SK-N-SH treated with all-trans-retinoic acid at 6 μM for 48 hours (cell line): ENCODE data around the gene ROBO1.

ENCODE experiments used
- ARNTL ChIP-seq: fragments of 450-650 bp; formaldehyde crosslinking; IDR thresholded peaks from 2 replicates; pipeline ENCODE4 v1.5.0; 2020; ENCODE audit warnings: low read depth, mild to moderate bottlenecking, moderate library complexity, borderline replicate concordance
- CSDC2 ChIP-seq: fragments of 250-450 bp; sonication (Bioruptor Pico); IDR thresholded peaks from 2 replicates; pipeline ENCODE4 v1.5.0; 2020; ENCODE audit warnings: mild to moderate bottlenecking, moderate library complexity
- ZFP3 ChIP-seq: fragments of 250-450 bp; sonication (Bioruptor Pico); IDR thresholded peaks from 2 replicates; pipeline ENCODE4 v1.5.0; 2020; ENCODE audit warnings: mild to moderate bottlenecking, moderate library complexity
- ZFP30 ChIP-seq: fragments of 450-650 bp; formaldehyde crosslinking; IDR thresholded peaks from 2 replicates; pipeline ENCODE4 v1.5.0; 2022; ENCODE audit warnings: mild to moderate bottlenecking, moderate library complexity
- ZNF565 ChIP-seq: fragments of 450-650 bp; formaldehyde crosslinking; conservative IDR thresholded peaks from 2 replicates; pipeline ENCODE4 v1.5.0; 2020; ENCODE audit warnings: low read depth, mild to moderate bottlenecking, moderate library complexity
- ZNF70 ChIP-seq: fragments of 450-650 bp; formaldehyde crosslinking; IDR thresholded peaks from 2 replicates; pipeline ENCODE4 v1.5.0; 2020; ENCODE audit warnings: mild to moderate bottlenecking, moderate library complexity
- ZNF8 ChIP-seq: fragments of 450-650 bp; formaldehyde crosslinking; IDR thresholded peaks from 2 replicates; pipeline ENCODE4 v1.5.0; 2020; ENCODE audit warnings: mild to moderate bottlenecking, moderate library complexity
- TF ChIP-seq, protein P1 (sequence below): fragments of 250-450 bp; sonication (Bioruptor Pico); IDR thresholded peaks from 2 replicates; pipeline ENCODE4 v1.5.0; 2020; ENCODE audit warnings: mild to moderate bottlenecking, moderate library complexity
- TF ChIP-seq, protein P2 (sequence below): fragments of 250-450 bp; sonication (Bioruptor Pico); IDR thresholded peaks from 2 replicates; pipeline ENCODE4 v1.5.1; 2020; ENCODE audit warnings: low read depth, mild to moderate bottlenecking, moderate library complexity
- TF ChIP-seq, protein P3 (sequence below): fragments of 250-450 bp; sonication (Bioruptor Pico); IDR thresholded peaks from 2 replicates; pipeline ENCODE4 v1.5.1; 2021; ENCODE audit warnings: mild to moderate bottlenecking, moderate library complexity

DNA sequence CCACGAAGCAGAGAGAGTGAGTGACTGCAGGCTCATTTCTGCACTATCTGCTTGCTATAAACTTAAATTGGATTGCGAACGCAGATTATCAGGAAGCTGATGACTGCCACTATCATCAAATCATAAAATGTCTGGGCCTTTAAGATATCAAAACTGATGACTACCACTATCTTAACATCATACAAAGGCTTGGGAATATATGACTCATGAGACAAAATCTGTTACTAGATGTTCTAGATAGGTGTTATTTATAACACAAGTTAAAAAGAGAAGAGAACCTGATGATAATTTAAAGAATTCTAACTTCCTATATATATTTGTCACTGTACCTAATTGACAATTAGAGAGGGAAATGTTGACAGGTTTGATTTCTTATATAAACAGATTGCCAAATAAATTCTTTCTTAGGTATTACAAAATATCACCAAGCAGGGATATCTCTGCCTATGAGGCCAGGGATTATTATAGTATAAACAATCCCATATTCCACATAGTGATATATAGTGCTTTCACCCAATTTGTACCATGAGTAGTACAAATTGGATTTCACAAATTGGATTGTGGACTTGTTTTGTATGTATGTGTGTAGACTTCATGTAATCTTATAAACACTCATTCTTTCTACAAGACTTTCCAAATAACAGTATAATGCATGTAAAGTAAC is 1157.2 kb downstream of the ROBO1 start:
- no peak for TF ChIP-seq ZNF70 (CRISPR knock-in tag)
- TF ChIP-seq ZNF8 (CRISPR knock-in tag) = no peak
- no peak for TF ChIP-seq ZFP30 (CRISPR knock-in tag)
- TF ChIP-seq ARNTL (CRISPR knock-in tag) = no peak
- TF ChIP-seq, protein P1, sequence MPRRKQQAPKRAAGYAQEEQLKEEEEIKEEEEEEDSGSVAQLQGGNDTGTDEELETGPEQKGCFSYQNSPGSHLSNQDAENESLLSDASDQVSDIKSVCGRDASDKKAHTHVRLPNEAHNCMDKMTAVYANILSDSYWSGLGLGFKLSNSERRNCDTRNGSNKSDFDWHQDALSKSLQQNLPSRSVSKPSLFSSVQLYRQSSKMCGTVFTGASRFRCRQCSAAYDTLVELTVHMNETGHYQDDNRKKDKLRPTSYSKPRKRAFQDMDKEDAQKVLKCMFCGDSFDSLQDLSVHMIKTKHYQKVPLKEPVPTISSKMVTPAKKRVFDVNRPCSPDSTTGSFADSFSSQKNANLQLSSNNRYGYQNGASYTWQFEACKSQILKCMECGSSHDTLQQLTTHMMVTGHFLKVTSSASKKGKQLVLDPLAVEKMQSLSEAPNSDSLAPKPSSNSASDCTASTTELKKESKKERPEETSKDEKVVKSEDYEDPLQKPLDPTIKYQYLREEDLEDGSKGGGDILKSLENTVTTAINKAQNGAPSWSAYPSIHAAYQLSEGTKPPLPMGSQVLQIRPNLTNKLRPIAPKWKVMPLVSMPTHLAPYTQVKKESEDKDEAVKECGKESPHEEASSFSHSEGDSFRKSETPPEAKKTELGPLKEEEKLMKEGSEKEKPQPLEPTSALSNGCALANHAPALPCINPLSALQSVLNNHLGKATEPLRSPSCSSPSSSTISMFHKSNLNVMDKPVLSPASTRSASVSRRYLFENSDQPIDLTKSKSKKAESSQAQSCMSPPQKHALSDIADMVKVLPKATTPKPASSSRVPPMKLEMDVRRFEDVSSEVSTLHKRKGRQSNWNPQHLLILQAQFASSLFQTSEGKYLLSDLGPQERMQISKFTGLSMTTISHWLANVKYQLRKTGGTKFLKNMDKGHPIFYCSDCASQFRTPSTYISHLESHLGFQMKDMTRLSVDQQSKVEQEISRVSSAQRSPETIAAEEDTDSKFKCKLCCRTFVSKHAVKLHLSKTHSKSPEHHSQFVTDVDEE (CRISPR knock-in tag) = no peak
- TF ChIP-seq CSDC2 (CRISPR knock-in tag) = no peak
- no peak for TF ChIP-seq ZFP3 (CRISPR knock-in tag)
- TF ChIP-seq, protein P2, sequence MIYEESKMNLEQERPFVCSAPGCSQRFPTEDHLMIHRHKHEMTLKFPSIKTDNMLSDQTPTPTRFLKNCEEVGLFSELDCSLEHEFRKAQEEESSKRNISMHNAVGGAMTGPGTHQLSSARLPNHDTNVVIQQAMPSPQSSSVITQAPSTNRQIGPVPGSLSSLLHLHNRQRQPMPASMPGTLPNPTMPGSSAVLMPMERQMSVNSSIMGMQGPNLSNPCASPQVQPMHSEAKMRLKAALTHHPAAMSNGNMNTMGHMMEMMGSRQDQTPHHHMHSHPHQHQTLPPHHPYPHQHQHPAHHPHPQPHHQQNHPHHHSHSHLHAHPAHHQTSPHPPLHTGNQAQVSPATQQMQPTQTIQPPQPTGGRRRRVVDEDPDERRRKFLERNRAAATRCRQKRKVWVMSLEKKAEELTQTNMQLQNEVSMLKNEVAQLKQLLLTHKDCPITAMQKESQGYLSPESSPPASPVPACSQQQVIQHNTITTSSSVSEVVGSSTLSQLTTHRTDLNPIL = no peak
- TF ChIP-seq ZNF565 (CRISPR knock-in tag) = no peak
- TF ChIP-seq, protein P3, sequence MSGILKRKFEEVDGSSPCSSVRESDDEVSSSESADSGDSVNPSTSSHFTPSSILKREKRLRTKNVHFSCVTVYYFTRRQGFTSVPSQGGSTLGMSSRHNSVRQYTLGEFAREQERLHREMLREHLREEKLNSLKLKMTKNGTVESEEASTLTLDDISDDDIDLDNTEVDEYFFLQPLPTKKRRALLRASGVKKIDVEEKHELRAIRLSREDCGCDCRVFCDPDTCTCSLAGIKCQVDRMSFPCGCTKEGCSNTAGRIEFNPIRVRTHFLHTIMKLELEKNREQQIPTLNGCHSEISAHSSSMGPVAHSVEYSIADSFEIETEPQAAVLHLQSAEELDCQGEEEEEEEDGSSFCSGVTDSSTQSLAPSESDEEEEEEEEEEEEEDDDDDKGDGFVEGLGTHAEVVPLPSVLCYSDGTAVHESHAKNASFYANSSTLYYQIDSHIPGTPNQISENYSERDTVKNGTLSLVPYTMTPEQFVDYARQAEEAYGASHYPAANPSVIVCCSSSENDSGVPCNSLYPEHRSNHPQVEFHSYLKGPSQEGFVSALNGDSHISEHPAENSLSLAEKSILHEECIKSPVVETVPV = no peak
